Activated CD4-positive, alpha-beta T cell treated with anti-CD3 and anti-CD28 coated beads for 36 hours (primary cell): Measurements from ENCODE around the gene SH2D3A. TPM values are rescaled to one million over a fixed set of nuclear protein-coding genes. Genes with fewer than 3 reads are reported as not detected.
"Not testable (repeated sequence)": the region's sequence is repeated elsewhere in the genome, so short reads cannot be mapped to it uniquely, and the experiment has no call there.

Experiments
- ATAC-seq: fragments of 200-7000 bp; cut with Tn5 transposase; one replicate; pipeline ENCODE4 v1.10.0; 2021; ENCODE audit warnings: mild to moderate bottlenecking, moderate library complexity
- CTCF ChIA-PET: fragments of 350-600 bp; sonication (Branson Sonifier 250); formaldehyde crosslinking; loops from one replicate; lab custom pipeline; 2021; ENCODE audit warnings: antibody characterized with exemption; lab: Charles Lee
- POLR2A ChIA-PET: fragments of 350-600 bp; sonication (Branson Sonifier 250); formaldehyde crosslinking; loops from one replicate; lab custom pipeline; 2021; ENCODE audit warnings: antibody characterized with exemption, inconsistent platforms; lab: Charles Lee
- DNase-seq: peaks from one replicate; pipeline ENCODE4 v3.0.0-alpha.2; 2020
- H3K27ac Mint-ChIP-seq: one replicate; pipeline ENCODE4 v1.8.0; 2021; ENCODE audit warnings: mixed read lengths
- H3K27me3 Mint-ChIP-seq: one replicate; pipeline ENCODE4 v1.8.0; 2021; ENCODE audit warnings: mixed read lengths
- H3K36me3 Mint-ChIP-seq: one replicate; pipeline ENCODE4 v1.8.0; 2021; ENCODE audit warnings: low read depth, mixed read lengths
- H3K4me1 Mint-ChIP-seq: one replicate; pipeline ENCODE4 v1.8.0; 2021; ENCODE audit warnings: mixed read lengths
- H3K4me3 Mint-ChIP-seq: one replicate; pipeline ENCODE4 v1.8.0; 2021; ENCODE audit warnings: mild to moderate bottlenecking, moderate library complexity, mixed read lengths
- H3K9me3 Mint-ChIP-seq: one replicate; pipeline ENCODE4 v1.8.0; 2021; ENCODE audit warnings: low read depth, mixed read lengths
- intact Hi-C, 2 experiments: fragments of 100-400 bp; cut with DNase I in 1 of 2; cut with micrococcal nuclease in 1 of 2; formaldehyde crosslinking; loops; one replicate each; pipeline versions ENCODE4 v1.14.2 to v1.15.1; 2022 to 2024; cut with DNase I, micrococcal nuclease
- total RNA-seq, 2 experiments: library from RNA; stranded (reverse); gene quantifications; one replicate each; pipeline ENCODE4 v1.2.3, GENCODE V29; 2021

Gene SH2D3A
- total RNA-seq, 2 experiments from 2014 or later = 20.7 to 23.2 TPM

DNA sequence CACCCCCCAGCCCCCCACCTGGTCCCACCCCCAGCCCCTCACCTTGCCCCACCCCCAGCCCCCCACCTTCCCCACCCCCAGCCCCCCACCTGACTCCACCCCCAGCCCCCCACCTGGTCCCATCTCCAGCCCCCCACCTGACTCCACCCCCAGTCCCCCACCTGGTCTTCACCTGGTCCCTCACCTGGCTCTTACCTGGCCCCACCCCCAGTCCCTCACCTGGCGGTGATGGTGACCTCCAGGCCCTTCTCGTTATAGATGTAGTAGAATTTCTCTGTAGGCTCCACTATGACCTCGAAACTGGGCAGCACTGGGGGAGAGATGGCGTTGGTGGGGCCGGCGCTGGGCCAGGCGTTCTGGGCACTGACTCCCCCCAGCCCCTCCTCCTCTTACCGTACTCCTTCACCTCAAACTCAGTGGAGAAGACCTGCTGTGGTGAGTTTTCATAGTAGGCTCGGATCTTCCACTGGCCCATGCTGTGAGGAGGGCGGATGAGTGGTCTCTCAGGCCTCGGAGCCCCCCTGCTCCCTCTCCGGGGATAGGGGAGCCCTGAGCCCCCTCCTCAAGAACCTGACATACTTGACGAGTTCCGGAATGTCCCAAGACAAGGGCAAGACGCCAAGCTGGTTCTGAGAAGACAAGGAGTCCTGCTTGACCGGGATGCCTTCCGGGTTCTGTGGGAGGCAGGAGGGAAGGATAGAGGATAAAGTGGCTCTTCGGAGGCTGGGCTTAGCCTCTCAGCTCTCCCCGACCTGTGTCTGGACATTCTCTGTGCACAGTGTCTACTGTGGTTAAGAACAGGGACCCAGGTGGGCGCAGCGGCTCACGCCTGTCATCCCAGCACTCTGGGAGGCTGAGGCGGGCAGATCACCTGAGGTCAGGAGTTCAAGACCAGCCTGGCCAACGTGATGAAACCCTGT is 53.2 kb downstream of the SH2D3A start:
- Mint-ChIP-seq H3K4me3 (no peak overlapping the region), H3K36me3 (peaks cover 2% of the 10 kb centered on the region), H3K9me3 (peaks cover 3% of the 10 kb centered on the region), H3K27ac (no peak overlapping the region), H3K27me3 (peaks cover 30% of the 10 kb centered on the region), H3K4me1 (peaks cover 16% of the 10 kb centered on the region)
- no peak for DNase-seq
- POLR2A ChIA-PET = no interaction called here
- intact Hi-C loops = no loop called here
- CTCF ChIA-PET = no interaction called here
- ATAC-seq = no peak

DNA sequence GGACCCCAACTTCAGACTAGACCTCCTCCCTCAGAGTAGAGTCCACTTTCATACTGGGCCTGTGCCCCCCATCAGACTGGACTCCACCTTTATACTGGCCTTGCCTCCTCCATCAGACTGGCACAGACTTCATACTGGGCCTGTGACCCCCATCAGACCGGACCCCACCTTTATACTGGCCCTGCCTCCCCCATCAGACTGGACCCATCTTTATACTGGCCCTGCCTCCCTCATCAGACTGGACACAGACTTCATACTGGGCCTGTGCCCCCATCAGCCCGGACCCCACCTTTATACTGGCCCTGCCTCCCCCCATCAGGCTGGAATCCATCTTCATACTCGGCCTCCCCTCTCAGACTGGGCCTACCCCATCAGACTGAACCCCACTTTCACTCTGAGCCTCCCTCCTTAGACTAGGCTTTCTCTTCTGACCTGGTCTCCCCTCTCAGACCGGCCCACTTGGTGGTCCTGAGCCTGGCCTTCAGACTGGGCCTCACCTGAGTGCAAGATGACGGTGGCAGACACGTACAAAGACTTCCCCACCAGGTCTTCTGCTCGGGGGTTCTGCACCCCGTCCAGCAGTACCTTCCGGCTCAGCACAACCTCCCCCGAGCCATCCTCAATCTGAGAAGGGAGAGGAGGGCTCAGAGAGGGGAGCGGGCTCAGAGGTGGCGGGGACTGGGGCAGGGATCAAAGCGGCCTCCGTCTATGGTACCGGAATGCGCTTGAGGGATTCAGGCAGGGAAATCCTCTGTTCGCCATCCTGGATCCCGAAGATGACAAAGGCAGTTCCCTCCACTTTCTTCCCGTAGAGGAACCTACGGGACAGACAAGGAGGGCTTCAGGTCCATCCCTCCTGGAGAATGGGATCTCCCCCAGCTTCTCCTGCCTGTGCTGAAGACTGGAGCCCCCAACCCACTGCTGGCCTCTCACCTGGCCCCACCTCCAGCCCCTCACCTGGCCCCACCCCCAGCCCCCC is 54.3 kb downstream of the SH2D3A start:
- DNase-seq = no peak
- POLR2A ChIA-PET = no interaction called here
- H3K9me3 Mint-ChIP-seq = peaks cover 3% of the 10 kb centered on the region
- peaks cover 16% of the 10 kb centered on the region for H3K4me1 Mint-ChIP-seq
- CTCF ChIA-PET = no interaction called here
- intact Hi-C loops = no loop called here
- ATAC-seq = no peak
- H3K27me3 Mint-ChIP-seq = peaks cover 35% of the 10 kb centered on the region
- peaks cover 2% of the 10 kb centered on the region for H3K36me3 Mint-ChIP-seq
- no peak overlapping the region for H3K27ac Mint-ChIP-seq
- no peak overlapping the region for H3K4me3 Mint-ChIP-seq

DNA sequence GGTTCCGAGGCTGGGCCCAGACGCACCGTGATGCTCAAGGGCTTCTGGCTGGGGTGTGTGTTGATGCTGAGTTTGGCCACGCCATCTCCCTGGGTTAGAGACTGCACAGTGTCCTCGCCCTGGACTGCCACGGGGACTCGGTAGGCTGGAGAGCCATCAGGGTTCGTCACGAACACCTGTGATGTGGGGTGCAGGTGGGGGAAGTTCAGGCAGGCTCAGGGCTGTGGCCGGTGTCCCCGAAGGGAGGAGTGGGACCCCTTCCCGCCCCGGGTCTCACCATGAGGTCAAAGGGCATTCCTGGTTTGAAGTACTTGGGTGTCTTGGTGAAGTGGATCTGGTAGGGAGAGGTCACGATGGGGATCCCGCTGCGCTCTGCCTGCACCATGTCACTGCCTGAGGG is 55.0 kb downstream of the SH2D3A start:
- ATAC-seq = no peak
- no peak for DNase-seq
- Mint-ChIP-seq H3K4me3 (no peak overlapping the region), H3K36me3 (no peaks in the 10 kb centered on the region), H3K27ac (no peak overlapping the region), H3K4me1 (peaks cover 11% of the 10 kb centered on the region), H3K9me3 (no peaks in the 10 kb centered on the region), H3K27me3 (peaks cover 30% of the 10 kb centered on the region)
- CTCF ChIA-PET = no interaction called here
- POLR2A ChIA-PET = no interaction called here
- intact Hi-C loops = no loop called here

DNA sequence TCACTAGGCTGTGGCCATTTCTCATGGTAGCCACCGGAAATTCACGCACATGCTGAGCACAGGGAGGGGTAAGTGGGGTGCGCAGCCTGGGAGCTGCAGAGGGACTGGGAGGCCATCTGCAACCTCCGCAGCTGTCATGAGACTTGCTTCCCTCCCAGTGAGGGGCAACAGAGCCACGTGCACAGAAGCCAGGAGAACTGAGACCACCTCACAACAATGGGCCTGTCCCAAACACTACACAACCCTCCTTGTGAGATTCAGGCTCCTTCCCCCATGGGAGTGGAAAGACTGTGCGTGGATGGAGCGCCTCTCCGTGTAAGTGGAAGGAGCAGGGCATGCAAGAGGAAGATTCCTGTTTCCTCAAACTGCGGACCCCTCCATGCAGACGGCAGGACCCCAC is 55.6 kb downstream of the SH2D3A start:
- Mint-ChIP-seq H3K27me3 (peaks cover 29% of the 10 kb centered on the region), H3K27ac (no peak overlapping the region), H3K36me3 (no peaks in the 10 kb centered on the region), H3K9me3 (no peaks in the 10 kb centered on the region), H3K4me1 (peaks cover 10% of the 10 kb centered on the region), H3K4me3 (no peak overlapping the region)
- ChIA-PET CTCF (no interaction called here), POLR2A (no interaction called here)
- no peak for DNase-seq
- ATAC-seq = no peak
- intact Hi-C loops = no loop called here

DNA sequence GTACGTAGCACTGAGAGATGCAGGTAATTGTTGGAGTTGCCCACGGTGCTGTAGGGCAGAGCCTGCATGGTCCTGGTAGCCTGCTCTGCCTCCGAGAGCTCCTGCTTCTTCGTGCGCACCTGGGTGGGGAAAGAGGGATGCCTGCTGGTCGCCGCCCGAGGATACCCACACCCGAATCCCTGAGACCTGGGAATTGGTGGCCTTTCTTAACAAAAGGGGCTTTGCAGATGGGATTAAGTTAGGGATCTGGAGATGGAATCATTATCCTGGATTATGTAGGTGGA is 56.2 kb downstream of the SH2D3A start:
- DNase-seq = no peak
- no peak for ATAC-seq
- H3K4me3 Mint-ChIP-seq = no peak overlapping the region
- H3K27ac Mint-ChIP-seq = no peak overlapping the region
- peaks cover 29% of the 10 kb centered on the region for H3K27me3 Mint-ChIP-seq
- ChIA-PET POLR2A (no interaction called here), CTCF (no interaction called here)
- no peaks in the 10 kb centered on the region for H3K9me3 Mint-ChIP-seq
- H3K36me3 Mint-ChIP-seq = no peaks in the 10 kb centered on the region
- intact Hi-C loops = no loop called here
- H3K4me1 Mint-ChIP-seq = peaks cover 10% of the 10 kb centered on the region

DNA sequence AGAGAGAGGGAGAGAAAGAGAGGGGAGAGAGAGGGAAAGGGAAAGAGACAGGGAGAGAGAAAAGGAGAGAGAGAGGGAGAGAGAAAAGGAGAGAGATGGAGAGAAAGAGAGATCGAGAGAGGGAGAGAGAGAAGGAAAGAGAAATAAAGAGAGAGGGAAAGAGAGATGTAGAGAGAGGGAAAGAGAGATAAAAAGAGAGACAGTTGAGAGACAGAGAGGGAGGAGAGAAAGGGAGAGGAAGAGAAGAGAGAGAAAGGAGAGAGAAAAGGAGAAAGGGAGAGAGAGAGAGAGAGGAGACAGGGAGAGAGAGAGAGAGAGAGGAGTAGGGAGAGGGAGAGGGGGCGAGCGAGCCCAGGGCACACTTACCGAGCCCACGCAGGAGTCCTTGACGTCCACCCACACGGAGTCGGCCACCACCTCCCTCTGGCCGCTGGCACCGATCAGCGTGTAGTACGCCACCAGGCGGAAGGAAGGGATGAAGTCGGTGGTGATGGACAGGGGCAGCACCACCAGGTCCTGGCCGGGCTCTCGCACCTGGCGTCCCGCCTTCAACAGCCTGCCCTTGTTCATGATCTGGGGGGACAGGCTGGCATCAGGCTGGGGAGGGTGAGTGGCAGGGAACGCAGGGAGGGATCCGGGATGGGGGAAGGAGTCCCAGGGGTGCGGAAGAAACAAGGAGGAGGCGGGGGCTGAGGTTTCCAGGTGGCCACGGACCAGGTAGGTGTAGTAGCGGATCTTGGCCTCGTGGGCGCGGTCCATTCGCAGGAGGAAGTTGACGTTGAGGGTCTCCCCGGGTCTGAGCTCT is 56.8 kb downstream of the SH2D3A start:
- Mint-ChIP-seq H3K27ac (no peak overlapping the region), H3K27me3 (peaks cover 29% of the 10 kb centered on the region), H3K36me3 (no peaks in the 10 kb centered on the region), H3K4me1 (peaks cover 10% of the 10 kb centered on the region), H3K4me3 (no peak overlapping the region), H3K9me3 (no peaks in the 10 kb centered on the region)
- CTCF ChIA-PET = no interaction called here
- peak; percentile 35 for DNase-seq
- peak; percentile 23 for ATAC-seq
- intact Hi-C loops = no loop called here
- POLR2A ChIA-PET = no interaction called here

DNA sequence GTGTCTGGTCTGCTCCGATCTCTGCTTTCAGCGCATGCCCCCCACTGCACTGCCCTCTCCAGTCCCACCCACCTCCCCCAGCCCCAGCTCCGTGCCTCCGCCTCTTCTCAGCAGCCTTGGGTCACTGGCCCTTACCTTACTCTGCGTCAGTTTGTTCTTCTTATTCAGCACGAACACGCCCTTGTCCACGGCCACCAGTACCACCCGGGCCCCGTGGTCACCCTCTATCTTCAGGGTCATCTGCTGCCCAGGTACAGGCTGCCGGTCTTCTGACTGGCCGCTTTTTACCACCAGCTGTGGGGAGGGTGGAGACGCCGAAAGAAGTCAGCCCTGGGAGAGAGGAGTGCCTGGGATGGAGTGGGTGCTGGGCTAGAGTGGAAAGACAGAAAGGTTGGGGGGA is 57.7 kb downstream of the SH2D3A start:
- ATAC-seq (no peak), DNase-seq (no peak)
- Mint-ChIP-seq H3K4me1 (peaks cover 10% of the 10 kb centered on the region), H3K36me3 (no peaks in the 10 kb centered on the region), H3K4me3 (no peak overlapping the region), H3K27me3 (peaks cover 29% of the 10 kb centered on the region), H3K27ac (no peak overlapping the region), H3K9me3 (no peaks in the 10 kb centered on the region)
- intact Hi-C loops = no loop called here
- POLR2A ChIA-PET = no interaction called here
- CTCF ChIA-PET = no interaction called here

DNA sequence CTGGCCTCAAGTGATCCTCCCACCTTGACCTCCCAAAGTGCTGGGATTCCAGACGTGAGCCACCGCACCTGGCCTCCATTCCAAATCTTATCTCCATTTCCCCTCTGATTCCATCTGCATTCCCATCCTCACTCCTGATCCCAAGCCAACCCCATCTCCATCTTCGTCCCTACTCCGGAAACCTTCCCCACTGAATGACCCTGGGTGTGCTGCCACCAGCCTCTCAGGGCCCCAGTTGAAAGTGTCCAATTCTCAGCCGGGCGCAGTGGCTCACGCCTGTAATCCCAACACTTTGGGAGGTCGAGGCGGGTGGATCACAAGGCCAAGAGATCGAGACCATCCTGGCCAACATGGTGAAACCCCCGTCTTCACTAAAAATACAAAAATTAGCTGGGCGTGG is 58.3 kb downstream of the SH2D3A start:
- H3K36me3 Mint-ChIP-seq, ATAC-seq, CTCF ChIA-PET, H3K4me3 Mint-ChIP-seq, intact Hi-C loops, POLR2A ChIA-PET, H3K27ac Mint-ChIP-seq, H3K9me3 Mint-ChIP-seq, DNase-seq: not testable (repeated sequence)
- peaks cover 29% of the 10 kb centered on the region for H3K27me3 Mint-ChIP-seq
- H3K4me1 Mint-ChIP-seq = peaks cover 10% of the 10 kb centered on the region

DNA sequence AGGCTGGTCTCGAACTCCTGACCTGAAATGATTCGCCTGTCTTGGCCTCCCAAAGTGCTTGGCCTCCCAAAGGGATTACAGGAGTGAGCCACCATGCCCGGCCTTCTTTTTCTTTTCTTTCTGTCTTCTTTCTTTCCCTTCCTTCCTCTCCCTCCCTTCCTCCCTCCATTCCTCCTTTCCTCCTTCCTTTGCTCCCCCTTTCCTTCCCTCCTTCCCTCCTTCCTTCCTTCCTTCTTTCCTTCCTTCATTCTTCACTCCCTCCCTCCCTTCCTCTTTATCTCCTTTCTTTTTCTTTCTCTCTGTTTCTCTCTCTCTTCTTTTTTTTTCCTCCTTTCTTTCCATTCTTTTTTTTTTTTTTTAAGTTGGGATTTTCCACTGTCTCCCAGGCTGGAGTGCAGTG is 58.9 kb downstream of the SH2D3A start:
- H3K27ac Mint-ChIP-seq = no peak overlapping the region
- no peaks in the 10 kb centered on the region for H3K9me3 Mint-ChIP-seq
- intact Hi-C loops = no loop called here
- no peak for DNase-seq
- H3K4me3 Mint-ChIP-seq = no peak overlapping the region
- ATAC-seq = no peak
- H3K4me1 Mint-ChIP-seq = peaks cover 10% of the 10 kb centered on the region
- ChIA-PET POLR2A (no interaction called here), CTCF (no interaction called here)
- H3K27me3 Mint-ChIP-seq = peaks cover 29% of the 10 kb centered on the region
- no peaks in the 10 kb centered on the region for H3K36me3 Mint-ChIP-seq

DNA sequence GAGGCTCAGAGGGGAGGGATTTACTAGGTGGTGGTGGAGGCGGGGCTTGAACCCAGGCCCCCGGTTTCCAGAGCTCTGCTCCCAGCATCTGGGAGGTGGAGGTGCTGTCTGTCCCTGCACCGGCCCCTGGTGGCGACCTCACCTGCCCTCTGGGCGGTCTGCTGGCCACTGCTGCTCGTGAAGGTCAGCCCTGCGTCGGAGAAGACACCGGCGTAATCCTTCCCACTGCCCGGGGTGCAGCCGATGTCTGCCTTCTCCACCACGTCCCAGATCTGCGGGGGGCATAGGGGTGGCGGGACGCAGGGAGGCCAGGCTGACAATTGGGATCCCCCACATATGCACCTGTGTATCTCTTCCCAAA is 59.6 kb downstream of the SH2D3A start:
- DNase-seq (no peak), ATAC-seq (no peak)
- Mint-ChIP-seq H3K4me3 (no peak overlapping the region), H3K36me3 (no peaks in the 10 kb centered on the region), H3K9me3 (no peaks in the 10 kb centered on the region), H3K27ac (no peak overlapping the region), H3K4me1 (peaks cover 10% of the 10 kb centered on the region), H3K27me3 (peaks cover 29% of the 10 kb centered on the region)
- intact Hi-C loops = no loop called here
- ChIA-PET POLR2A (no interaction called here), CTCF (interaction anchor here (0.6 kb wide), 1 partner anchor 218 kb away, joined by 5 read pairs; no protein-coding TSS in a partner anchor)

DNA sequence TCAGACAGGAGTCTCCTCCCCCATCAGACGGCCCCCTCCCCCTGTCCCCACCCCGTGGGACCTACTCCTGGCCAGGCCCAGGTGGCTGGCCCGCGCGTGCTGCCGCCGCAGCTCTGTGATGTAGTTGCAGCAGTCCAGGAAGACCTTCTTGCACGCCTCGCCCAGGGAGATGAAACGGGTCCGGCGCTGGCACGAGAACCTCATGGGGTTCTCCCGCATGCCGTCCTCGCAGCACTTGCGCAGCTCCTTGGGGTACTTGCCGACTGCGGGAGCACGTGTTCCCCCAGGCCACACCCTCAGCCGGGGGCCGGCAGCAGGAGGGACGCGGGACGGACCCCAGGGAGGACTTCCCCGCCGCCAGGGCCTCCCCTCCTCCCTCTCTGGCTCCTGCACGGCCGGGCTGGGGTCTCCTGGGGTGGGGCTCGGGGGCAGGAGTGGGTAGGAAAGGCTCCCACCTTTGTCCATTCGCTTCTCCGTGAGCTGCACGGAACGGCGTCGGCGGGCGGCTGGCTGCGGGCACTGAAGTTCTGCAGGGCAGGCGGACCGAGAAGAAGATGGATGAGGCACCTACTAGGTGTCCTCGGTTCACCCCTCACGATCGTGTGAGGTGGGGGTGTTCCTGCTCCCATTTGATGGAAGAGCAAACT is 60.1 kb downstream of the SH2D3A start:
- ChIA-PET POLR2A (no interaction called here), CTCF (interaction anchor here (0.6 kb wide), 1 partner anchor 217 kb away, joined by 5 read pairs; no protein-coding TSS in a partner anchor)
- Mint-ChIP-seq H3K4me1 (peaks cover 10% of the 10 kb centered on the region), H3K27me3 (peaks cover 29% of the 10 kb centered on the region), H3K27ac (no peak overlapping the region), H3K9me3 (no peaks in the 10 kb centered on the region), H3K36me3 (no peaks in the 10 kb centered on the region), H3K4me3 (no peak overlapping the region)
- ATAC-seq (no peak), DNase-seq (no peak)
- intact Hi-C loops = no loop called here
